HepG2 (cell line): ENCODE data around the gene NAA25. TPM values are rescaled to one million over a fixed set of nuclear protein-coding genes. Genes with fewer than 3 reads are reported as not detected.

Source experiments
- ATAC-seq: fragments of 200-7000 bp; cut with Tn5 transposase; 3 replicates; pipeline ENCODE4 v1.9.1; 2020; ENCODE audit warnings: mild to moderate bottlenecking, moderate library complexity
- BruUV-seq: library from RNA; stranded (reverse); fragments of 400-500 nt; replicated peaks from 2 replicates; lab custom pipeline; 2021; lab: Mats Ljungman, UMichigan
- CTCF ChIA-PET: fragments of 300-600 bp; formaldehyde crosslinking; extraction: SDS; loops from one replicate; lab custom pipeline; 2021; ENCODE audit warnings: low total read pairs, inconsistent platforms, low intra/inter-chr PET ratio; lab: Yijun Ruan, JAX
- POLR2A ChIA-PET: fragments of 350-600 bp; sonication (Branson Sonifier 250); formaldehyde crosslinking; loops from one replicate; lab custom pipeline; 2020; ENCODE audit warnings: antibody characterized with exemption, inconsistent platforms; lab: Yijun Ruan, JAX
- DNase-seq: peaks from one replicate; pipeline ENCODE4 v3.0.0-alpha.2; 2015; ENCODE audit warnings: low spot score
- FAIRE-seq: peaks from 3 replicates; lab custom pipeline; 2011; peaks lifted over from hg19 to GRCh38; lab: Jason Lieb, UNC
- H2AFZ ChIP-seq: one replicate; pipeline ENCODE4 v1.6.1; 2011; ENCODE audit warnings: low read length, inconsistent platforms
- H3K27ac ChIP-seq: fragments of 300-600 bp; 3 replicates; pipeline ENCODE4 v1.8.0; 2011; ENCODE audit warnings: mixed run types, mild to moderate bottlenecking, mixed read lengths, low read length, inconsistent platforms; ENCODE audit not compliant: insufficient read depth; ENCODE audit errors: extremely low read length
- H3K27me3 ChIP-seq, 2 experiments: fragments of 200-600 bp in 1 of 2; 2 replicates in 1 of 2; 3 replicates in 1 of 2; pipeline versions ENCODE4 v1.6.0 to v1.8.0; 2011; ENCODE audit warnings: low read length in 2 of 2, mild to moderate bottlenecking in 2 of 2, moderate library complexity in 2 of 2, inconsistent platforms in 1 of 2; ENCODE audit not compliant: insufficient read depth in 2 of 2, control insufficient read depth in 1 of 2
- H3K36me3 ChIP-seq, 2 experiments: fragments of 200-600 bp in 1 of 2; replicated peaks in 1 of 2; 2 replicates in 1 of 2; 3 replicates in 1 of 2; pipeline versions ENCODE4 v1.5.1 to v1.8.0; 2011; ENCODE audit warnings: low read length in 2 of 2, inconsistent platforms in 1 of 2; ENCODE audit not compliant: insufficient read depth in 2 of 2, control insufficient read depth in 1 of 2
- H3K4me1 ChIP-seq: 2 replicates; pipeline ENCODE4 v1.5.1; 2012; ENCODE audit warnings: low read length, inconsistent platforms; ENCODE audit not compliant: insufficient read depth
- H3K4me2 ChIP-seq: 2 replicates; pipeline ENCODE4 v1.6.0; 2011; ENCODE audit warnings: low read depth, low read length, inconsistent platforms
- H3K4me3 ChIP-seq, 3 experiments: fragments of 200-600 bp in 1 of 3; sonication (generic), shearing (Covaris generic) in 1 of 3; replicated peaks in 1 of 3; 2 replicates each; pipeline ENCODE4 v1.5.1; 2011 to 2016; ENCODE audit warnings: low read length in 3 of 3, inconsistent platforms in 2 of 3, low read depth in 2 of 3, mild to moderate bottlenecking in 2 of 3, control low read depth in 1 of 3, mixed read lengths in 1 of 3; ENCODE audit not compliant: insufficient read depth in 1 of 3
- H3K79me2 ChIP-seq: one replicate; pipeline ENCODE4 v1.6.1; 2011; ENCODE audit warnings: low read length, inconsistent platforms; ENCODE audit not compliant: insufficient read depth
- H3K9ac ChIP-seq: 2 replicates; pipeline ENCODE4 v1.6.0; 2011; ENCODE audit warnings: mild to moderate bottlenecking, low read depth, low read length, inconsistent platforms; ENCODE audit not compliant: insufficient read depth
- H3K9me3 ChIP-seq: 2 replicates; pipeline ENCODE4 v1.5.1; 2012; ENCODE audit warnings: mild to moderate bottlenecking, low read length
- H4K20me1 ChIP-seq: 2 replicates; pipeline ENCODE4 v1.6.0; 2011; ENCODE audit warnings: inconsistent platforms, mild to moderate bottlenecking, low read length, moderate library complexity; ENCODE audit not compliant: insufficient read depth
- E2F1 ChIP-seq: sonication (generic); formaldehyde crosslinking; IDR thresholded peaks from 2 replicates; pipeline ENCODE4 v1.5.0; 2020; ENCODE audit warnings: missing genetic modification reagents
- EED ChIP-seq: sonication (generic); formaldehyde crosslinking; IDR thresholded peaks from 2 replicates; pipeline ENCODE4 v1.5.0; 2020; ENCODE audit warnings: mild to moderate bottlenecking, missing genetic modification reagents
- GPN1 ChIP-seq: sonication (generic); formaldehyde crosslinking; IDR thresholded peaks from 2 replicates; pipeline ENCODE4 v1.5.1; 2020; ENCODE audit warnings: missing genetic modification reagents, borderline replicate concordance
- HES4 ChIP-seq: sonication (generic); formaldehyde crosslinking; IDR thresholded peaks from 2 replicates; pipeline ENCODE4 v1.9.0; 2021; ENCODE audit warnings: mild to moderate bottlenecking, missing genetic modification reagents, borderline replicate concordance
- ISX ChIP-seq: sonication (generic); formaldehyde crosslinking; conservative IDR thresholded peaks from 2 replicates; pipeline ENCODE4 v1.5.0; 2020; ENCODE audit warnings: missing genetic modification reagents
- NKX3-1 ChIP-seq: sonication (generic); formaldehyde crosslinking; IDR thresholded peaks from 2 replicates; pipeline ENCODE4 v1.5.0; 2020; ENCODE audit warnings: missing genetic modification reagents
- PREB ChIP-seq: sonication (generic); formaldehyde crosslinking; IDR thresholded peaks from 2 replicates; pipeline ENCODE4 v1.4.0; 2020; ENCODE audit warnings: missing genetic modification reagents
- SOX13 ChIP-seq, 3 experiments: fragments of 450-650 bp in 1 of 3; sonication (generic) in 1 of 3; formaldehyde crosslinking in 1 of 3; IDR thresholded peaks in 2 of 3; conservative IDR thresholded peaks in 1 of 3; 2 replicates each; pipeline versions ENCODE4 v1.5.0 to v1.6.1; 2016 to 2020; ENCODE audit warnings: antibody characterized with exemption in 1 of 3, mild to moderate bottlenecking in 1 of 3, missing compliant biosample characterization in 1 of 3, missing genetic modification reagents in 1 of 3, moderate library complexity in 1 of 3
- SRSF9 ChIP-seq: fragments of 200-400 bp; formaldehyde crosslinking; IDR thresholded peaks from 2 replicates; pipeline ENCODE4 v1.6.1; 2018; ENCODE audit warnings: borderline replicate concordance, mild to moderate bottlenecking, low read depth, low read length; ENCODE audit not compliant: insufficient read depth, poor library complexity, severe bottlenecking
- SUZ12 ChIP-seq: fragments of 150-350 bp; IDR thresholded peaks from 2 replicates; pipeline ENCODE4 v1.6.1; 2014; ENCODE audit warnings: low read depth, low read length
- TRIM22 ChIP-seq: fragments of 450-650 bp; IDR thresholded peaks from 2 replicates; pipeline ENCODE4 v1.6.1; 2017
- ZBTB38 ChIP-seq: sonication (generic); formaldehyde crosslinking; IDR thresholded peaks from 2 replicates; pipeline ENCODE4 v1.5.1; 2020; ENCODE audit warnings: mild to moderate bottlenecking, missing genetic modification reagents
- ZMAT3 ChIP-seq: sonication (generic); formaldehyde crosslinking; conservative IDR thresholded peaks from 2 replicates; pipeline ENCODE4 v1.7.0; 2021; ENCODE audit warnings: missing genetic modification reagents
- ZNF563 ChIP-seq: sonication (generic); formaldehyde crosslinking; IDR thresholded peaks from 2 replicates; pipeline ENCODE4 v1.8.0; 2022; ENCODE audit warnings: mild to moderate bottlenecking, moderate library complexity, missing genetic modification reagents
- WGBS: methylation state at CpG from one replicate; pipeline ENCODE4 v1.1.6; 2017; ENCODE audit warnings: low lambda C conversion rate; 5-methylcytosine and 5-hydroxymethylcytosine counted together
- in situ Hi-C: cut with HindIII; loops from 2 replicates; pipeline ENCODE4 v1.10.0; 2017; ENCODE audit warnings: low pct_unique_long_range_greater_than_20kb; ENCODE audit not compliant: extremely low pct_ligation_motif_present
- intact Hi-C: fragments of 100-400 bp; cut with micrococcal nuclease; formaldehyde crosslinking; loops from one replicate; pipeline ENCODE4 v1.10.0; 2022; ENCODE audit not compliant: unreplicated experiment
- polyA plus RNA-seq, 8 experiments: library from polyadenylated mRNA; depleted of rRNA in 3 of 8; stranded (reverse) in 7 of 8; unstranded in 1 of 8; fragments of >200 nt; fragmentation: Illumina TruSeq in 4 of 8; extraction: Trizol in 4 of 8; gene quantifications; 2 replicates each; pipeline versions ENCODE4 v1.2.1 to v1.2.3, GENCODE V29; 2011 to 2016; ENCODE audit warnings: low read depth in 4 of 8, missing spikeins in 1 of 8, mixed read lengths in 1 of 8; ENCODE audit not compliant: insufficient read depth in 1 of 8
- total RNA-seq, 5 experiments: library from RNA; depleted of rRNA; stranded (reverse); fragments of >200 nt; fragmentation: Illumina TruSeq; extraction: Trizol; gene quantifications; 2 replicates each; pipeline ENCODE4 v1.2.3, GENCODE V29; 2016; ENCODE audit warnings: low read depth in 1 of 5

Gene NAA25
- total and polyA plus RNA-seq, 2 of the 13 experiments (the other 11 are each of a cell fraction or from before 2014, with no cell fraction given), result 11.4 to 32.0 TPM

GRCh38 chr12:112087851-112088250, 20.7 kb downstream of the NAA25 start:
- H4K20me1 ChIP-seq, result 0 out of 2 replicates have a peak, but pooled peaks cover 2% of the 10 kb centered on the region
- in situ Hi-C loops, result no loop called here
- no peak overlapping the region for H3K4me3 ChIP-seq
- DNase-seq, result no peak
- no peak overlapping the region for H2AFZ ChIP-seq
- H3K79me2 ChIP-seq, result peaks cover 10% of the 10 kb centered on the region
- no peaks in the 10 kb centered on the region for H3K4me1 ChIP-seq
- no peak overlapping the region for H3K4me2 ChIP-seq
- ChIA-PET POLR2A (no interaction called here), CTCF (no interaction called here)
- BruUV-seq, result no TSS peak
- no peaks in the 10 kb centered on the region for H3K9me3 ChIP-seq
- intact Hi-C loops, result no loop called here
- ATAC-seq, result no peak
- TF ChIP-seq ZMAT3 (CRISPR knock-in tag), result no peak
- TF ChIP-seq HES4, result no peak
- TF ChIP-seq ZNF563 (CRISPR knock-in tag), result no peak
- TF ChIP-seq ZBTB38 (CRISPR knock-in tag), result no peak
- TF ChIP-seq PREB (CRISPR knock-in tag), result no peak
- no peak for FAIRE-seq
- WGBS, result 96% methylated on average over 1 of the region's 1 CpG
- no peak overlapping the region for H3K9ac ChIP-seq
- H3K36me3 ChIP-seq, result peaks cover 17 to 68% of the 10 kb centered on the region in 2 experiments
- H3K27me3 ChIP-seq, result no peaks in the 10 kb centered on the region
- H3K27ac ChIP-seq, result no peak overlapping the region

GRCh38 chr12:112087055-112087850, 21.3 kb downstream of the NAA25 start:
- Histone ChIP-seq H3K9me3 (no peaks in the 10 kb centered on the region), H3K79me2 (peaks cover 8% of the 10 kb centered on the region), H3K4me1 (no peaks in the 10 kb centered on the region), H4K20me1 (0 out of 2 replicates have a peak, but pooled peaks cover 2% of the 10 kb centered on the region), H3K27ac (no peak overlapping the region), H2AFZ (no peak overlapping the region), H3K9ac (no peak overlapping the region), H3K4me2 (no peak overlapping the region), H3K36me3 (peaks cover 17 to 63% of the 10 kb centered on the region in 2 experiments), H3K27me3 (no peaks in the 10 kb centered on the region), H3K4me3 (no peak overlapping the region)
- CTCF ChIA-PET, result no interaction called here
- in situ Hi-C loops (no loop called here), intact Hi-C loops (no loop called here)
- no peak for FAIRE-seq
- BruUV-seq, result TSS peak; percentile 34
- no peak for ATAC-seq
- POLR2A ChIA-PET, result interaction anchor here (0.9 to 1.2 kb wide), 2 partner anchors 11 to 73 kb away, joined by 4 to 5 read pairs; partner anchors contain the start of gene ERP29
- WGBS, result 96% methylated on average over 2 of the region's 2 CpGs
- no peak for DNase-seq
- TF ChIP-seq EED (CRISPR knock-in tag) (no peak), SRSF9 (no peak), TRIM22 (no peak), ISX (no peak), E2F1 (no peak), SUZ12 (no peak), GPN1 (CRISPR knock-in tag) (no peak), NKX3-1 (CRISPR knock-in tag) (no peak), SOX13 (IDR thresholded peaks at IDR 0.05) (no peak), SOX13 (CRISPR knock-in tag; conservative IDR thresholded peaks at IDR 0.05 in 1 of 2, IDR thresholded peaks at IDR 0.05 in 1 of 2) (no peak)
